ENCODE results near the gene TIMM10B. TPM values are rescaled to one million over a fixed set of nuclear protein-coding genes. Genes with fewer than 3 reads are reported as not detected.

TIMM10B gene
- total and polyA plus RNA-seq, 9 of the 15 experiments (the other 6 are each of a cell fraction or from before 2014, with no cell fraction given), result 43.2 to 163 (median 57.0) TPM

DNA sequence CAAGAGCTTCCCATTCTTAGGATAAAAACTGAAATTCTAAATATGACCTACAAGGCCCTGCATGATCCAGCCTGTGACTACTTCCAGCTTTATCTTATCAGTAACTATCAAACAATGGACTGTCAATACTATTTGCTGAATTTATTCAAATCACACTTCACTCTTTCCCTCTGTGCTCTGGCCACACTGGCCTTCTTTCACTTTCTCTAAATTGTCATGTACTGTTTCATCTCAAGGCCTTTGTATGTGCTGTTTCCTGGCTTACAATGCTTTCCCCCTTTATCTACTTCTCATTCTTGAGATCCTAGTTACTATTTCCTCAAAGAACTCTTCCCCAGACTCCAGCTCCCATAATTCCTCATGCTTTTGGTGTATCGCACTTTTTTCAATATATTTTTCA lies 5.6 kb downstream of the TIMM10B start (continued):
- TF ChIP-seq ZNF507 (tag; conservative IDR thresholded peaks at IDR 0.05), result no peak
- TF ChIP-seq ETS2 (tag; IDR thresholded peaks at IDR 0.05; ENCODE audit: borderline replicate concordance, poor library complexity, severe bottlenecking), result no peak
- TF ChIP-seq RFX1 (IDR thresholded peaks at IDR 0.05), result no peak
- TF ChIP-seq, protein P1, sequence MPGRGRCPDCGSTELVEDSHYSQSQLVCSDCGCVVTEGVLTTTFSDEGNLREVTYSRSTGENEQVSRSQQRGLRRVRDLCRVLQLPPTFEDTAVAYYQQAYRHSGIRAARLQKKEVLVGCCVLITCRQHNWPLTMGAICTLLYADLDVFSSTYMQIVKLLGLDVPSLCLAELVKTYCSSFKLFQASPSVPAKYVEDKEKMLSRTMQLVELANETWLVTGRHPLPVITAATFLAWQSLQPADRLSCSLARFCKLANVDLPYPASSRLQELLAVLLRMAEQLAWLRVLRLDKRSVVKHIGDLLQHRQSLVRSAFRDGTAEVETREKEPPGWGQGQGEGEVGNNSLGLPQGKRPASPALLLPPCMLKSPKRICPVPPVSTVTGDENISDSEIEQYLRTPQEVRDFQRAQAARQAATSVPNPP (IDR thresholded peaks at IDR 0.05; ENCODE audit: borderline replicate concordance, insufficient read depth, insufficient read length), result no peak
- TF ChIP-seq REST (IDR thresholded peaks at IDR 0.05; ENCODE audit: borderline replicate concordance), result no peak
- TF ChIP-seq REST (CRISPR knock-in tag; IDR thresholded peaks at IDR 0.05; ENCODE audit: low read depth), result no peak
- TF ChIP-seq ZNF740 (CRISPR knock-in tag; IDR thresholded peaks at IDR 0.05), result no peak
- TF ChIP-seq ZNF740 (tag; IDR thresholded peaks at IDR 0.05), result no peak
